ENCODE measurements around the gene TEKT2.

The TEKT2 gene

GRCh38 chr1:36133484-36133883 lies 49.6 kb downstream of the TEKT2 start:
- Histone ChIP-seq H3K27me3 (ENCODE audit: control insufficient read depth, low read length) (no peaks in the 10 kb centered on the region), H3K9me3 (ENCODE audit: control insufficient read depth, insufficient read depth, low read length) (no peaks in the 10 kb centered on the region), H3K79me2 (ENCODE audit: control insufficient read depth, low read length) (no peaks in the 10 kb centered on the region), H4K20me1 (ENCODE audit: control insufficient read depth, insufficient read depth, low read depth, low read length) (no peaks in the 10 kb centered on the region), H3K4me3 (ENCODE audit: low read length) (no peak overlapping the region), H3F3A (ENCODE audit: control insufficient read depth, insufficient read depth) (no peaks in the 10 kb centered on the region), H3K4me2 (ENCODE audit: low read length) (no peak overlapping the region), H3K27ac (ENCODE audit: low read depth, low read length) (no peak overlapping the region), H3K9me2 (replicated peaks; ENCODE audit: control insufficient read depth, low read length) (no peaks in the 10 kb centered on the region), H3K4me1 (ENCODE audit: control insufficient read depth, low read length) (no peaks in the 10 kb centered on the region), H3K36me3 (ENCODE audit: control insufficient read depth, low read length) (peaks cover 25% of the 10 kb centered on the region)
- no peak for TF ChIP-seq CTCF (IDR thresholded peaks at IDR 0.05; ENCODE audit: low read depth, low read length, poor library complexity, severe bottlenecking)
- no peak for TF ChIP-seq EZH2phosphoT487 (IDR thresholded peaks at IDR 0.05; ENCODE audit: borderline replicate concordance, low read length)

GRCh38 chr1:36134031-36134430 lies 50.1 kb downstream of the TEKT2 start:
- Histone ChIP-seq H3K9me3 (ENCODE audit: control insufficient read depth, insufficient read depth, low read length) (no peaks in the 10 kb centered on the region), H3K27me3 (ENCODE audit: control insufficient read depth, low read length) (no peaks in the 10 kb centered on the region), H3K36me3 (ENCODE audit: control insufficient read depth, low read length) (peaks cover 27% of the 10 kb centered on the region), H3K4me1 (ENCODE audit: control insufficient read depth, low read length) (no peaks in the 10 kb centered on the region), H3F3A (ENCODE audit: control insufficient read depth, insufficient read depth) (no peaks in the 10 kb centered on the region), H3K27ac (ENCODE audit: low read depth, low read length) (no peak overlapping the region), H4K20me1 (ENCODE audit: control insufficient read depth, insufficient read depth, low read depth, low read length) (no peaks in the 10 kb centered on the region), H3K9me2 (replicated peaks; ENCODE audit: control insufficient read depth, low read length) (no peaks in the 10 kb centered on the region), H3K4me2 (ENCODE audit: low read length) (no peak overlapping the region), H3K4me3 (ENCODE audit: low read length) (no peak overlapping the region), H3K79me2 (ENCODE audit: control insufficient read depth, low read length) (no peaks in the 10 kb centered on the region)
- TF ChIP-seq CTCF (IDR thresholded peaks at IDR 0.05; ENCODE audit: low read depth, low read length, poor library complexity, severe bottlenecking) (no peak), EZH2phosphoT487 (IDR thresholded peaks at IDR 0.05; ENCODE audit: borderline replicate concordance, low read length) (no peak)

GRCh38 chr1:36134505-36135329 lies 50.8 kb downstream of the TEKT2 start:
- H4K20me1 ChIP-seq (ENCODE audit: control insufficient read depth, insufficient read depth, low read depth, low read length) = no peaks in the 10 kb centered on the region
- peaks cover 33% of the 10 kb centered on the region for H3K36me3 ChIP-seq (ENCODE audit: control insufficient read depth, low read length)
- H3F3A ChIP-seq (ENCODE audit: control insufficient read depth, insufficient read depth) = no peaks in the 10 kb centered on the region
- H3K9me2 ChIP-seq (replicated peaks; ENCODE audit: control insufficient read depth, low read length) = no peaks in the 10 kb centered on the region
- H3K4me2 ChIP-seq (ENCODE audit: low read length) = no peak overlapping the region
- no peaks in the 10 kb centered on the region for H3K9me3 ChIP-seq (ENCODE audit: control insufficient read depth, insufficient read depth, low read length)
- TF ChIP-seq CTCF (IDR thresholded peaks at IDR 0.05; ENCODE audit: low read depth, low read length, poor library complexity, severe bottlenecking) (peak; percentile 75), EZH2phosphoT487 (IDR thresholded peaks at IDR 0.05; ENCODE audit: borderline replicate concordance, low read length) (no peak)
- no peaks in the 10 kb centered on the region for H3K27me3 ChIP-seq (ENCODE audit: control insufficient read depth, low read length)
- H3K4me1 ChIP-seq (ENCODE audit: control insufficient read depth, low read length) = no peaks in the 10 kb centered on the region
- no peak overlapping the region for H3K4me3 ChIP-seq (ENCODE audit: low read length)
- no peaks in the 10 kb centered on the region for H3K79me2 ChIP-seq (ENCODE audit: control insufficient read depth, low read length)
- H3K27ac ChIP-seq (ENCODE audit: low read depth, low read length) = no peak overlapping the region
